Thyroid gland (tissue), 4 donors: ENCODE data around the gene FOXD4L6.
"Not testable (repeated sequence)": the region's sequence is repeated elsewhere in the genome, so short reads cannot be mapped to it uniquely, and the experiment has no call there.

ENCODE experiments used
- POLR2A ChIP-seq, 2 donors: fragments of 450-650 bp; IDR thresholded peaks; one replicate each; pipeline ENCODE4 v1.6.1; 2017; ENCODE audit warnings: antibody characterized with exemption in 2 of 2, mild to moderate bottlenecking in 2 of 2, moderate library complexity in 1 of 2
- TF ChIP-seq, protein P1 (sequence below), 6 experiments: fragments of 200-600 bp in 3 of 6; fragments of 450-650 bp in 3 of 6; sonication (generic) in 3 of 6; IDR thresholded peaks; one replicate each; pipeline ENCODE4 v1.5.1; 2016 to 2019; ENCODE audit warnings: antibody characterized with exemption in 6 of 6, mild to moderate bottlenecking in 2 of 6, inconsistent platforms in 1 of 6, moderate library complexity in 1 of 6

DNA sequence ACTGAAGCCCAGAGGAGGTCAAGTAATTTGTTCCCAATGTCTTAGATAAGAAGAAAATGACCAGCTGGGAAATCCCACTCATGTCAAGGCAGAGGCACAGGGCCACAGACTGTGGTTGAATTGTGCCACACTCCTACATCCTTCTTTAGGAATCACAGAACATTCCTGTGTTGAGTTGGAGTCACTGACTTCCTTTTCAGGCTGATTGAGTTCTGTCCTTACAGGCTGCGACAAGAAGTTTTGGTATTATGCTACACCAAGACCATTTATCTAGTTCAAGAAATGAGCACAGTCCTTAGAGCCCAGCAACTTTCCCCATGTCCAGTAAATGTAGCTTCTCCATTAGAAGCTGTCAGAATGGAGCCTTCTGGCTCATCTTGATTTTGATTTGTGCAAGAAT is 38.1 kb downstream of the FOXD4L6 start:
- TF ChIP-seq, protein P1, sequence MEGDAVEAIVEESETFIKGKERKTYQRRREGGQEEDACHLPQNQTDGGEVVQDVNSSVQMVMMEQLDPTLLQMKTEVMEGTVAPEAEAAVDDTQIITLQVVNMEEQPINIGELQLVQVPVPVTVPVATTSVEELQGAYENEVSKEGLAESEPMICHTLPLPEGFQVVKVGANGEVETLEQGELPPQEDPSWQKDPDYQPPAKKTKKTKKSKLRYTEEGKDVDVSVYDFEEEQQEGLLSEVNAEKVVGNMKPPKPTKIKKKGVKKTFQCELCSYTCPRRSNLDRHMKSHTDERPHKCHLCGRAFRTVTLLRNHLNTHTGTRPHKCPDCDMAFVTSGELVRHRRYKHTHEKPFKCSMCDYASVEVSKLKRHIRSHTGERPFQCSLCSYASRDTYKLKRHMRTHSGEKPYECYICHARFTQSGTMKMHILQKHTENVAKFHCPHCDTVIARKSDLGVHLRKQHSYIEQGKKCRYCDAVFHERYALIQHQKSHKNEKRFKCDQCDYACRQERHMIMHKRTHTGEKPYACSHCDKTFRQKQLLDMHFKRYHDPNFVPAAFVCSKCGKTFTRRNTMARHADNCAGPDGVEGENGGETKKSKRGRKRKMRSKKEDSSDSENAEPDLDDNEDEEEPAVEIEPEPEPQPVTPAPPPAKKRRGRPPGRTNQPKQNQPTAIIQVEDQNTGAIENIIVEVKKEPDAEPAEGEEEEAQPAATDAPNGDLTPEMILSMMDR (IDR thresholded peaks at IDR 0.05), result not testable (repeated sequence)
- not testable (repeated sequence) for TF ChIP-seq POLR2A (IDR thresholded peaks at IDR 0.05)
